Subcutaneous adipose tissue (tissue), 4 donors: ENCODE data around the gene OVCA2. TPM values are rescaled to one million over a fixed set of nuclear protein-coding genes. Genes with fewer than 3 reads are reported as not detected.

Experiments used
- total RNA-seq, 4 donors: library from RNA; depleted of rRNA; stranded (reverse); fragments of >200 nt; gene quantifications; one replicate each; pipeline ENCODE4 v1.1.0, GENCODE V29; 2016
- TF ChIP-seq, protein P1 (sequence below): fragments of 450-650 bp; IDR thresholded peaks from one replicate; pipeline ENCODE4 v1.5.1; 2016; ENCODE audit warnings: low read depth, mild to moderate bottlenecking, control low read depth, antibody characterized with exemption, moderate library complexity

The OVCA2 gene
- total RNA-seq, 4 donors from 2014 or later, result 26.9 to 30.8 (median 29.5) TPM

- TF ChIP-seq, protein P1, sequence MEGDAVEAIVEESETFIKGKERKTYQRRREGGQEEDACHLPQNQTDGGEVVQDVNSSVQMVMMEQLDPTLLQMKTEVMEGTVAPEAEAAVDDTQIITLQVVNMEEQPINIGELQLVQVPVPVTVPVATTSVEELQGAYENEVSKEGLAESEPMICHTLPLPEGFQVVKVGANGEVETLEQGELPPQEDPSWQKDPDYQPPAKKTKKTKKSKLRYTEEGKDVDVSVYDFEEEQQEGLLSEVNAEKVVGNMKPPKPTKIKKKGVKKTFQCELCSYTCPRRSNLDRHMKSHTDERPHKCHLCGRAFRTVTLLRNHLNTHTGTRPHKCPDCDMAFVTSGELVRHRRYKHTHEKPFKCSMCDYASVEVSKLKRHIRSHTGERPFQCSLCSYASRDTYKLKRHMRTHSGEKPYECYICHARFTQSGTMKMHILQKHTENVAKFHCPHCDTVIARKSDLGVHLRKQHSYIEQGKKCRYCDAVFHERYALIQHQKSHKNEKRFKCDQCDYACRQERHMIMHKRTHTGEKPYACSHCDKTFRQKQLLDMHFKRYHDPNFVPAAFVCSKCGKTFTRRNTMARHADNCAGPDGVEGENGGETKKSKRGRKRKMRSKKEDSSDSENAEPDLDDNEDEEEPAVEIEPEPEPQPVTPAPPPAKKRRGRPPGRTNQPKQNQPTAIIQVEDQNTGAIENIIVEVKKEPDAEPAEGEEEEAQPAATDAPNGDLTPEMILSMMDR, result no peak
Measured at GRCh38 chr17:2083613-2084035, 41.8 kb downstream of the OVCA2 start.

- TF ChIP-seq, protein P1, result no peak
Measured at GRCh38 chr17:2084036-2084765, 42.4 kb downstream of the OVCA2 start.

DNA sequence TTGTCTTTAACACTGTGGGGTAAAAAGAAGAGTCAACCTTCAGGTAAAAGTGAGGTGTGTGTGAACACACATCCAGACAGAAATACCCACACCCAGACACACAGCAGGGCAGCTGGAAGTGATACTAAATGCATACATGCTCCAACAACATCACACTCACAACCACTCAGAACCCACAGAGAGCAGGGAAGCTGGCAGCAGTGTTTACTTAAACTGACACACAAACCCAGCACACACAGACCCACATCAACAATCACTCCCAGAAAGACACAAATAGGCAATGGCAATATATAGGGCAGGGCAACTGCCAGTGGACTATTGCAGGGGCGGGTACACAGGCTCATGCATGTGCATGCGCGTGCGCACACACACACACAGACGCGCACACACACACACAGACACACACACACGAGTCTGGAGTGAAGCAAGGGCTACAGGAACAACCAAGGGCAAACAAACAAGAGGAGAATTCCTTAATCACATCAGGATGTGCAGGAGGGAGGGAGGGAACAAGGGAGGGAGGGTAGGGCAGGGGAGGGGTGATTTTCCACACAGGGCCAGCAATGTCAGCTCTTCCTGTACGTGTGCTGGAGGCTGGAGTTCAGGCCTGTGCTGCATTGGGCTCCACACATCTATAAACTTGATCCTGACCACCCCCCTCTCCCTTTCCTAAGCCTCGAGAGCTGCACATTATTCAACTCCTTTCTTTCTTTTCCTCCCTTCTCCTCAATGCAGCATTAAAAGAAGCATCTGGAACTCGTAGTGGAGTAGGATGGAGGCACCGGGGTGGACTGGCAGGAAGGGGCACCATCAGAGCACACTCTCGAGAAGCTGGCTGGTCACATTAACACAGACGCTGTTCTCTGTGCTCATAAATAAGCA, 43.2 kb downstream of the OVCA2 start:
- TF ChIP-seq, protein P1, result no peak

GRCh38 chr17:2085648-2085949, 43.8 kb downstream of the OVCA2 start:
- TF ChIP-seq, protein P1, result no peak

DNA sequence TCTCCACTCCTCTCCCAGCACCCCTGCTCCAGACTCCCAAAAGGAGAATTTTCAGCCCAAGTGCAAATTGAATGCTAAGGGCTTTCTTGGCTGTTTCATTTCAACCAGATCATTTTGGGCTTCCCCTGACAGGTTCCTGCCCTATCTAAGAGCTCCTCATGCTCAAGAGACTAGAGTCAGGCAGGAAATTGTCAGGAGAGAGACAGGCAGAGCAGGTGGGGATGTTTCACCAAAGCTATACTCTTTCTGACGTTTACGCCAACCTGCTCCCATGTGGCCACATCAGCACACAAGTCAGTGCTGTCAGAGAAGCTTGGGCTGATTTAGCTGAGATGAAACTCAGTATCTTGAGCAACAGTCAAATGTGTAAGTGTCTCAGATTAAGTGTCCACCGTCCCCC, 44.5 kb downstream of the OVCA2 start:
- TF ChIP-seq, protein P1, result no peak

DNA sequence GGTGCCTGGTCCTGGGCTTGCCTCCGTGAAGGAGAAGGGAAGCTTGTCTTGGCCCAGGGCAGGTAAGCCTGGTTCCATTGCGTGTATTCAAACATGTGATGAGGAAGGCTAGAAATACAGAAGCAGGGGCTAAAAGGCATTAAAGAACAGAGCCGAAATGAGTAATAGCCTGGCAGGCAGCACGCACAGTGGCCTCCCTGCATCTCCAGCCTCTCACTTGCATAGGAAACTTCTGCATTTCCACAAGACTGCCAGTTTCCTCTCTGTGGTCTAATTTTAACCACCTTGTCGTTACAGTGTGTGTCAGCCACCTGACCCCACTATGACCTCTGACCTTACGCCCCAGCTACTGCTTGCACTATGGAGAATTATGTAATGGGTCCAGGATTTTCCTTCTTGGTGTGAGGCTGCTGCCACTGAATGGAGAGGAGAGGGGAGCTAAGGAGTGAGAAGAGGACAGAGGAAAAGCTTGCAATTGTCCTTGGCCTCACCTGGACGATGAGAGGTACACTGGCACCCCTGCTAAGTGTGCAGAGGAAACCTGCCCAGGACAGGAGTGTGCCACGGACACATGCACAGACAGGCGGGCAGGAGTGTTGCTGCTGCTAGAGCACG, 45.9 kb downstream of the OVCA2 start:
- TF ChIP-seq, protein P1, result no peak

- TF ChIP-seq, protein P1, result no peak
Measured at GRCh38 chr17:2089021-2089422, 47.2 kb downstream of the OVCA2 start.
